Activated naive CD8-positive, alpha-beta T cell treated with anti-CD3 and anti-CD28 coated beads for 36 hours (primary cell): ENCODE data around the gene NFE2. TPM values are rescaled to one million over a fixed set of nuclear protein-coding genes. Genes with fewer than 3 reads are reported as not detected.
"Not testable (repeated sequence)": the region's sequence is repeated elsewhere in the genome, so short reads cannot be mapped to it uniquely, and the experiment has no call there.

Experiments
- DNase-seq: peaks from one replicate; pipeline ENCODE4 v3.0.0; 2021
- H3K27ac Mint-ChIP-seq: one replicate; pipeline ENCODE4 v1.8.0; 2022; ENCODE audit warnings: mild to moderate bottlenecking, moderate library complexity, mixed read lengths
- H3K27me3 Mint-ChIP-seq: one replicate; pipeline ENCODE4 v1.8.0; 2022; ENCODE audit warnings: mild to moderate bottlenecking, mixed read lengths
- H3K36me3 Mint-ChIP-seq: one replicate; pipeline ENCODE4 v1.8.0; 2021; ENCODE audit warnings: mild to moderate bottlenecking, mixed read lengths
- H3K4me1 Mint-ChIP-seq: one replicate; pipeline ENCODE4 v1.8.0; 2021; ENCODE audit warnings: mixed read lengths
- H3K4me3 Mint-ChIP-seq: one replicate; pipeline ENCODE4 v1.8.0; 2022; ENCODE audit warnings: mild to moderate bottlenecking, moderate library complexity, mixed read lengths
- H3K9me3 Mint-ChIP-seq: one replicate; pipeline ENCODE4 v1.8.0; 2022; ENCODE audit warnings: mixed read lengths
- total RNA-seq, 2 experiments: library from RNA; stranded (reverse); gene quantifications; one replicate each; pipeline ENCODE4 v1.2.3, GENCODE V29; 2021

NFE2 gene
- total RNA-seq, 2 experiments from 2014 or later = not detected

DNA sequence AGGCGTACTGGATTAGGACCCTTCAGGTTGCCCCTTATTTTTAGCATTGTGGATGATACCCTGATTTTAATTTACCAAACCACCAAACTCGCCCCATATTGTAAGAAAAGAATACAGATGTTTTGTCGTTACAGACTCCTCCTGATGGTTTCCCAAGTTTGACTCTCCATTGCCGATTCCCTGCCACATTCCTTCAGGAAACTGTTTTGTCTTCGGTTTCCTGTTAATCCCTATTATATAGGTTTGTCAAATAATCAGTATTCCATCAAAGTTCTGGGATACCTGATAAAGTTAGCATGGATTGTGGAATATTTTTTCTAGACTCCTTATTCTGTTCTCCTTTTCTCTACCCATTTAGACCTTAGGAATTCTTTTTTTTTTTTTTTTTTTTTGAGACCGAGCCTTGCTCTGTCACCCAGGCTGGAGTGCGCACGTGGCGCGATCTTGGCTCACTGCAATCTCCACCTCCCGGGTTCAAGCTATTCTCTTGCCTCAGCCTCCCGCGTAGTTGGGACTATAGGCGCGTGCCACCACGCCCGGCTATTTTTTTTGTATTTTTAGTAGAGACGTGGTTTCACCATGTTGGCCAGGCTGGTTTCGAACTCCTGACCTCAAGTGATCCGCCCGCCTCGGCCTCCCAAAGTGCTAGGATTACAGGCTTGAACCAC is 24.8 kb upstream of the NFE2 start:
- peaks cover 36% of the 10 kb centered on the region for H3K4me1 Mint-ChIP-seq
- not testable (repeated sequence) for H3K9me3 Mint-ChIP-seq, DNase-seq, H3K36me3 Mint-ChIP-seq, H3K27me3 Mint-ChIP-seq
- H3K4me3 Mint-ChIP-seq = peak overlapping the region; percentile 97
- peak overlapping the region; percentile 94 for H3K27ac Mint-ChIP-seq

GRCh38 chr12:54324617-54325441 is 24.0 kb upstream of the NFE2 start, which contains the start of gene COPZ1:
COPZ1 (plus strand) TSS chr12:54325131; CDS start chr12:54325164, 33 bp downstream.
- Mint-ChIP-seq H3K27me3 (no peaks in the 10 kb centered on the region), H3K4me1 (peaks cover 31% of the 10 kb centered on the region), H3K27ac (peak within 1 kb of the TSS; percentile 94), H3K36me3 (peaks cover 2% of the 10 kb centered on the region), H3K4me3 (peak within 1 kb of the TSS; percentile 97), H3K9me3 (no peaks in the 10 kb centered on the region)
- peak; percentile 90 for DNase-seq

DNA sequence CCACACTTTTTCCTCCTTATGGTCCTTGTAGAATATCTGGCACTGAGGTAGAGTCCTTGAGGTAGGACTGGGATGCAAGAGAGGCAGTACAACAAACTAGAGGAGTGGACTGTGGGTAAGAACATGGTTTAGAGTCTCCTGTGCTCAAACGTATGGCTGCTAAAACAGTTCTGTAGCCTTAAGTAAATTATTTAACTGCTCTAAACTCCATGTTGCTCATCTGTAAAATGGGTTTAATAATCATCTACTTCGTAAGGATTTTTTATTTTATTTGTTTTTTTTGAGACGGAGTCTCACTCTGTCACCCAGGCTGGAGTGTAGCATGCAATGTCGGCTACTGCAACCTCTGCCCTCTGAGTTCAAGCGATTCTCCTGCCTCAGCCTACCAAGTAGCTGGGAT is 20.5 kb upstream of the NFE2 start:
- H3K4me3 Mint-ChIP-seq = no peak overlapping the region
- H3K4me1 Mint-ChIP-seq = peaks cover 7% of the 10 kb centered on the region
- DNase-seq = no peak
- no peak overlapping the region for H3K27ac Mint-ChIP-seq
- no peaks in the 10 kb centered on the region for H3K27me3 Mint-ChIP-seq
- H3K36me3 Mint-ChIP-seq = no peaks in the 10 kb centered on the region
- no peaks in the 10 kb centered on the region for H3K9me3 Mint-ChIP-seq

DNA sequence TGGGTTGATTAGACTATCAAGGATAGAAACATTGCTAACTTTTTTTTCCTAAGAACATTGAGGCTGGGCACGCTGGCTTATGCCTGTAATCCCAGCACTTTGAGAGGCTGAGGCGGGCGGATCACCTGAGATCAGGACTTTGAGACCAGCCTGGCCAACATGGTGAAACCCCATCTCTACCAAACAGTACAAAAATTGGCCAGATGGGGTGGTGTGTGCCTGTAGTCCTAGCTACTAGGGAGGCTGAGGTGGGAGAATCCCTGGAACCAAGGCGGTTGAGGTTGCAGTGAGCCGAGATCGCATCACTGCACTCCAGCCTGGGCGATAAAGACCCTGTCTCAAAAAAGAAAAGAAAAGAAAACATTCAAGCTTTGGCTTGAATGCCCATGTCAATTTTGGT is 11.5 kb upstream of the NFE2 start:
- not testable (repeated sequence) for H3K27ac Mint-ChIP-seq, H3K27me3 Mint-ChIP-seq, H3K9me3 Mint-ChIP-seq, H3K4me3 Mint-ChIP-seq, H3K4me1 Mint-ChIP-seq, H3K36me3 Mint-ChIP-seq, DNase-seq

DNA sequence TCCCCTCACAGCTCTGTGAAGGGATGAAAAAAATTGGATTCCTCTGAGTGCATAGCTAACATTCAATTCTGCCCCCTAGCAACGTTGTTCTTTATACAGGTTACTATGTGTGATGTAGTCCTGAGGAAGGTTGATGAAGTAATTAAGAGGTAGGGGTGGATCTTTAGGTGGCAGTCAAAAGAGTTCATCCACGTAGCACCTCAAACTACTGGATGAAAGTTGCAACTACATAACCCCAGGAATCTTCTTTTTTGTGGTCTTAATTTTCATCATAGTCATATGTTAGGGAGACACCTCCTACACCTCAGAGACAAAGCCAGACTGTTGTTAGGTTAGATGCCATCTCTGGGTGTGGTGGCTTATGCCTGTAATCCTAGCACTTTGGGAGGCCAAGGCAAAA is 10.2 kb upstream of the NFE2 start:
- H3K27ac Mint-ChIP-seq = no peak overlapping the region
- H3K4me3 Mint-ChIP-seq = no peak overlapping the region
- H3K27me3 Mint-ChIP-seq = peaks cover 11% of the 10 kb centered on the region
- no peak for DNase-seq
- H3K4me1 Mint-ChIP-seq = no peaks in the 10 kb centered on the region
- H3K36me3 Mint-ChIP-seq = no peaks in the 10 kb centered on the region
- no peaks in the 10 kb centered on the region for H3K9me3 Mint-ChIP-seq

DNA sequence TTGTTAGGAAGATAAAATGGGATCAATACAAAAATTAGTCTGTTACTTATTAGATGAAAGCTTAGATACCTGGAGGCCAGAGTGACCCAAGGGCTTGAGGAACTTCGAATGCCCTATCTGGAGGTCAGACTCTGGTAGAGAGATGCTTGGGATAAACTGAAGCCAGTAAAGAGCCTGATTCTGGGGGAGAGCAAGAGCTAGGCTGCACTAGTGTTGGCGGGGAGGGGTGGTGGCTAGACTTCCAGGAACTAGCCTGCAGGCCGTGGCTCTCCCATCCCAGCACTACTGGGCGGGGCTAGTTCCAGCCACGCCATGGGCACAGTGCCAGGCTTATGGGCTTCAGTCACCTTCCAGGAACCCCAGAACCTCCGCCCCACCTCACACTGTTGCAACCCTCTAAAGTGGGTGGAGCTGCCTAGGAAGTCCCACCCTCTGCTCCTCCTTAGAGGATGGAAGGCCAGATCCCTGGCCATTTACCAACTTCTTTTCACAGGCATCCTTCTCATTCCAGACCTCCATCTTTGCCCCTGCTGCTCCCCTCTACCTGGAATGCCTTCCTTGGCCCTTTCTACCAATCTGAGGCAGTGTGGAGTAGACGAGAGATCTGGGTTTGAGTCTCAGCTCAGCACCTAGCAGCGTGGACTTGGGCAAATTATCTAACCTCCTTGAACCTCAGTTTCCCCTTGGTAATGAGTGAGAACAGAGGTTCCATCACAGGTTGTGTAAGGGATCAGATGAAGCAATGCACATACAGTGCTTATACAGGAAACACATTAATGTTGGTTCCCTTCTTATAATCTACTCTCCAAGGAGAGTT is 6.3 kb upstream of the NFE2 start:
- DNase-seq = peak; percentile 33
- no peak overlapping the region for H3K4me3 Mint-ChIP-seq
- peaks cover 2% of the 10 kb centered on the region for H3K4me1 Mint-ChIP-seq
- H3K9me3 Mint-ChIP-seq = no peaks in the 10 kb centered on the region
- no peaks in the 10 kb centered on the region for H3K36me3 Mint-ChIP-seq
- H3K27me3 Mint-ChIP-seq = peaks cover 38% of the 10 kb centered on the region
- H3K27ac Mint-ChIP-seq = no peak overlapping the region

GRCh38 chr12:54304187-54304810 is 3.5 kb upstream of the NFE2 start:
- H3K36me3 Mint-ChIP-seq = no peaks in the 10 kb centered on the region
- H3K9me3 Mint-ChIP-seq = no peaks in the 10 kb centered on the region
- H3K4me1 Mint-ChIP-seq = peaks cover 14% of the 10 kb centered on the region
- no peak overlapping the region for H3K27ac Mint-ChIP-seq
- peaks cover 63% of the 10 kb centered on the region for H3K27me3 Mint-ChIP-seq
- no peak for DNase-seq
- H3K4me3 Mint-ChIP-seq = no peak overlapping the region

- Mint-ChIP-seq H3K4me3 (no peak overlapping the region), H3K4me1 (peaks cover 14% of the 10 kb centered on the region), H3K36me3 (no peaks in the 10 kb centered on the region), H3K27ac (no peak overlapping the region), H3K27me3 (peaks cover 69% of the 10 kb centered on the region), H3K9me3 (no peaks in the 10 kb centered on the region)
- DNase-seq = no peak
These were observed 2.8 kb upstream of the NFE2 start for GRCh38 chr12:54303640-54304039.

GRCh38 chr12:54301428-54302048 is 723 bp upstream of the NFE2 start:
- Mint-ChIP-seq H3K27ac (no peak overlapping the region), H3K9me3 (no peaks in the 10 kb centered on the region), H3K4me1 (peaks cover 14% of the 10 kb centered on the region), H3K36me3 (no peaks in the 10 kb centered on the region), H3K27me3 (peaks cover 73% of the 10 kb centered on the region), H3K4me3 (no peak overlapping the region)
- DNase-seq = no peak

DNA sequence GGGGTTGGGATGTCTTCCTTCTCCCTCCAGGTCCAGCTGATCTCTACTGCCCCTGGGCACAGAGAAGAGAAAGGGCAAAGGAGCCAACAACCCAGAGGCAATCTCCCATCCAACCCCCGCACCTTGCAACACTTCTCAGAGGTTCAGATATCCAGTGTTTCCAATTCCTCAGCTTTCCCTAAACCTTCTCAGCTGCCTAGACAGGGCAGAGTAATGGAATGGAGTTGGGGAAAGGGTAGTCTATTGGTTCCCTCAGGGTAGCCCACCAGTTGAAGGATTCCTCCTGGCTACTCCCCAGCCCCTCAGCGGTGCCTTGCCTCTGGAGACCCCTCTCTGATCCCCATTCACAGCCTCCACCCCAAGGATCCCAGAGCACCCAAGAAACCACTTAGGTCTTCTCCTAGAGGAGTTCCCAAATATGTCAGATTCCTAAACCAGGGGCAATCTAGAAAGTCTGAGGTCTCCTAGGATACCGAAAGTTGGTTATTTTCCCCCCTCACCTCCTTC is 537 bp downstream of the NFE2 start:
- DNase-seq = no peak
- no peak overlapping the region for H3K27ac Mint-ChIP-seq
- peaks cover 72% of the 10 kb centered on the region for H3K27me3 Mint-ChIP-seq
- no peaks in the 10 kb centered on the region for H3K36me3 Mint-ChIP-seq
- H3K4me3 Mint-ChIP-seq = no peak overlapping the region
- H3K4me1 Mint-ChIP-seq = peaks cover 14% of the 10 kb centered on the region
- H3K9me3 Mint-ChIP-seq = no peaks in the 10 kb centered on the region

DNA sequence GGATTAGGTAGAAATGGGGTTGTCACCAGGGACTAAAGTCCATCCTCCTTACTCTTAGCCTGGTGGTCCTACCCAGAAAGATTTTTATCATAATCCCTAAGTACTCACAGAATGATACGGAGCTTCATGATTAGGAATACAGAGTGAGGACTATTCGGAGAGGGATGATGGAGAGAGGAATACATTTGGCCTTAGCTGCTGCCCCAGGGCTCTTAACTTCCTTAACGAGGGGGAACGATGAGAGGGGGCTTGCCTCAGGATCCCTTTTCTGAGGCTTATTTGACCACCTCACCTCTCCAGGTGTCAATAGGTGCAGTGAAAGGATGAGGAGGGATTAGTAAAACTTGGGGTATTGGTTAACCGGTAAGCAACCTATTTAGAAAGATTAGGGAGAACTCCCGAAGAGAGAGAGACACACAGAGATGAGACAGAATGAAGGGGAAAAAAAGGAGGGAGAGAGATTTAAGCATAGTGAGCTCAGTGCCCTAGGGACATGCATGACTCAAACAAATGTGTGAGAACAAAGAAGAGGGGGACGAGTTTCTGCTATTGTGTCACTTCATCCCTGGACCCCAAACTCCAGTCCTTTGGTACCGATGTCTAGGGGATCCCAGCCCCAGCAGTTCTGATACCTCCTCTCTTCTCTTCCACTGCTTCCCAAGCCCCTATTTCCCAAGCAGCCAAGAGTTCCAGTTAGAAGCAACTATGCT is 1.1 kb downstream of the NFE2 start:
- Mint-ChIP-seq H3K36me3 (no peaks in the 10 kb centered on the region), H3K9me3 (no peaks in the 10 kb centered on the region), H3K27ac (no peak overlapping the region), H3K4me1 (peaks cover 14% of the 10 kb centered on the region), H3K27me3 (peaks cover 67% of the 10 kb centered on the region), H3K4me3 (no peak overlapping the region)
- DNase-seq = no peak

DNA sequence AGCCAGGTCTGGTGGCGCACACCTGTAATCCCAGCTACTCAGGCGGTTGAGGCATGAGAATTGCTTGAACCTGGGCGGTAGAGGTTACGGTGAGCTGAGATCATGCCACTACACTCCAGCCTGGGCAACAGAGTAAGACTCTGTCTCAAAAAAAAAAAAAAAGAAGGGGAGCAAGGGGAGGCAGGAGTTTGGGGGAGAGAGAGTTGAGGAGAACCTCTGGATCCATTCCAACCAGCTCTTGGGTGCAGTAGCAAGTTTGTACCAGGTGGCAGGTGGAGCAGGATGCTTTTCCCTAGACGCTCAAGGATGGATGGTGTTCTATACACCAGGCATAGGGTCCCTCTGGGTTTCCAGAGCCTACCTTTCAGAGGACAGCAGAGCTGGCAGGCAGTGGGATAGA is 1.9 kb downstream of the NFE2 start:
- no peak overlapping the region for H3K4me3 Mint-ChIP-seq

GRCh38 chr12:54296393-54297099 is 4.3 kb downstream of the NFE2 start:
- H3K27me3 Mint-ChIP-seq = peaks cover 39% of the 10 kb centered on the region
- H3K4me1 Mint-ChIP-seq = peaks cover 12% of the 10 kb centered on the region
- no peak overlapping the region for H3K27ac Mint-ChIP-seq
- no peak overlapping the region for H3K4me3 Mint-ChIP-seq
- H3K9me3 Mint-ChIP-seq = no peaks in the 10 kb centered on the region
- DNase-seq = no peak
- no peaks in the 10 kb centered on the region for H3K36me3 Mint-ChIP-seq

More for the DNA sequence above, 1.9 kb downstream of the NFE2 start:
- no peaks in the 10 kb centered on the region for H3K36me3 Mint-ChIP-seq
- no peak overlapping the region for H3K27ac Mint-ChIP-seq
- no peaks in the 10 kb centered on the region for H3K9me3 Mint-ChIP-seq
- peaks cover 12% of the 10 kb centered on the region for H3K4me1 Mint-ChIP-seq
- H3K27me3 Mint-ChIP-seq = peaks cover 59% of the 10 kb centered on the region
- DNase-seq = no peak
